Endodermal cell (in vitro differentiated cells): ENCODE measurements around the gene PPIB. TPM values are rescaled to one million over a fixed set of nuclear protein-coding genes. Genes with fewer than 3 reads are reported as not detected.

Experiments used
- DNase-seq: peaks from one replicate; pipeline ENCODE4 v3.0.0-alpha.2; 2017
- H3K27ac ChIP-seq: 2 replicates; pipeline ENCODE4 v1.5.1; 2013; ENCODE audit warnings: mild to moderate bottlenecking, low read depth, low read length, moderate library complexity
- H3K27me3 ChIP-seq: 2 replicates; pipeline ENCODE4 v1.6.1; 2013; ENCODE audit warnings: mild to moderate bottlenecking, low read length, moderate library complexity; ENCODE audit not compliant: insufficient read depth, control insufficient read depth, poor library complexity, severe bottlenecking
- H3K36me3 ChIP-seq: 2 replicates; pipeline ENCODE4 v1.7.0; 2013; ENCODE audit warnings: mild to moderate bottlenecking, low read length, moderate library complexity; ENCODE audit not compliant: control insufficient read depth, insufficient read depth
- H3K4me1 ChIP-seq: one replicate; pipeline ENCODE4 v1.7.0; 2013; ENCODE audit warnings: low read length; ENCODE audit not compliant: control insufficient read depth, insufficient read depth
- H3K4me3 ChIP-seq: 2 replicates; pipeline ENCODE4 v1.5.1; 2013; ENCODE audit warnings: mild to moderate bottlenecking, low read length, moderate library complexity
- H3K9ac ChIP-seq: 2 replicates; pipeline ENCODE4 v1.6.1; 2013; ENCODE audit warnings: mild to moderate bottlenecking, low read length, moderate library complexity; ENCODE audit not compliant: poor library complexity, severe bottlenecking; ENCODE audit errors: extremely low read depth
- H3K9me3 ChIP-seq: 2 replicates; pipeline ENCODE4 v1.6.1; 2013; ENCODE audit warnings: mild to moderate bottlenecking, low read length, moderate library complexity; ENCODE audit not compliant: control insufficient read depth
- H3K27ac Mint-ChIP-seq: 2 replicates; pipeline ENCODE4 v1.8.0; 2020; ENCODE audit warnings: mixed read lengths
- H3K27me3 Mint-ChIP-seq: 2 replicates; pipeline ENCODE4 v1.8.0; 2021; ENCODE audit warnings: mild to moderate bottlenecking, mixed read lengths; ENCODE audit not compliant: insufficient read depth
- H3K36me3 Mint-ChIP-seq: 2 replicates; pipeline ENCODE4 v1.8.0; 2020; ENCODE audit warnings: low read depth, mixed read lengths
- H3K4me1 Mint-ChIP-seq: 2 replicates; pipeline ENCODE4 v1.8.0; 2020; ENCODE audit warnings: mixed read lengths
- H3K4me3 Mint-ChIP-seq: 2 replicates; pipeline ENCODE4 v1.8.0; 2020; ENCODE audit warnings: mild to moderate bottlenecking, moderate library complexity, mixed read lengths
- H3K9me3 Mint-ChIP-seq: 2 replicates; pipeline ENCODE4 v1.8.0; 2020; ENCODE audit warnings: mild to moderate bottlenecking, mixed read lengths
- WGBS, 2 experiments: methylation state at CpG; one replicate each; pipeline versions ENCODE4 v1.1.5 to v1.1.7; 2013; ENCODE audit warnings: missing lambda C conversion rate in 2 of 2, mixed read lengths in 1 of 2; ENCODE audit not compliant: insufficient coverage in 1 of 2, insufficient read length in 1 of 2; 5-methylcytosine and 5-hydroxymethylcytosine counted together
- total RNA-seq, 2 donors: library from RNA; stranded (reverse); fragmentation: NEBNext Ultra II Directional in 1 of 2; extraction: Animal tissue kit (Norgen Biotek cat#: 25700) in 1 of 2; gene quantifications; 2 replicates in 1 of 2; 3 replicates in 1 of 2; pipeline ENCODE4 v1.2.1, GENCODE V29; 2021
- TF ChIP-seq, protein P1 (sequence below): fragments of 200-600 bp; sonication (generic); conservative IDR thresholded peaks from 2 replicates; pipeline ENCODE4 v1.5.0; 2021; ENCODE audit warnings: antibody characterized with exemption, mild to moderate bottlenecking

PPIB gene
- total RNA-seq, 2 donors from 2014 or later, result 551 to 652 TPM

DNA sequence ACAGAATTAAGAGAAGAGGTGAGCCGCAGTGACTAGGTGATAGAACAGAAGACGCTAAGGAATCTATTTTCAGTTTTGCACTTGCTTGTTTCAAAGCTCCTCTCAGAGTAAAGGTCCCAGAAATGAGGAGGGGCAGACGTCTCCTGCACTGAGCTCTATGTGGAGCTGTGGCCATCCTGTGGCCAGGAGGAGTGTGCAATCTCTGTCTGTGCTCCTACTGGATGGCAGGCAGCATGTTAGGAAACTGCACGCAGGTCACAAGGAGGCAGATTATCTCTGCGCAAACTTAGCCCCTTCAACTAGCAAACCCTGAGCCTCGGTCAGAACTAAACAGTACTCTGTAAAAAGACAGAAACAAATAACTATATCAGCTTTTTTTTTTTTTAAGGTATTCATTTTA lies 31.1 kb upstream of the PPIB start:
- peak overlapping the region; percentile 36 for H3K27ac ChIP-seq
- Mint-ChIP-seq H3K4me1 (peaks cover 9% of the 10 kb centered on the region), H3K27ac (peak overlapping the region; percentile 75), H3K4me3 (no peak overlapping the region), H3K36me3 (peaks cover 27% of the 10 kb centered on the region), H3K9me3 (no peaks in the 10 kb centered on the region), H3K27me3 (no peaks in the 10 kb centered on the region)
- H3K4me3 ChIP-seq, result peak overlapping the region; percentile 61
- H3K36me3 ChIP-seq, result peaks cover 18% of the 10 kb centered on the region
- 74 to 81% methylated on average over 3 to 6 of the region's 6 CpGs for WGBS, 2 experiments
- TF ChIP-seq, protein P1, sequence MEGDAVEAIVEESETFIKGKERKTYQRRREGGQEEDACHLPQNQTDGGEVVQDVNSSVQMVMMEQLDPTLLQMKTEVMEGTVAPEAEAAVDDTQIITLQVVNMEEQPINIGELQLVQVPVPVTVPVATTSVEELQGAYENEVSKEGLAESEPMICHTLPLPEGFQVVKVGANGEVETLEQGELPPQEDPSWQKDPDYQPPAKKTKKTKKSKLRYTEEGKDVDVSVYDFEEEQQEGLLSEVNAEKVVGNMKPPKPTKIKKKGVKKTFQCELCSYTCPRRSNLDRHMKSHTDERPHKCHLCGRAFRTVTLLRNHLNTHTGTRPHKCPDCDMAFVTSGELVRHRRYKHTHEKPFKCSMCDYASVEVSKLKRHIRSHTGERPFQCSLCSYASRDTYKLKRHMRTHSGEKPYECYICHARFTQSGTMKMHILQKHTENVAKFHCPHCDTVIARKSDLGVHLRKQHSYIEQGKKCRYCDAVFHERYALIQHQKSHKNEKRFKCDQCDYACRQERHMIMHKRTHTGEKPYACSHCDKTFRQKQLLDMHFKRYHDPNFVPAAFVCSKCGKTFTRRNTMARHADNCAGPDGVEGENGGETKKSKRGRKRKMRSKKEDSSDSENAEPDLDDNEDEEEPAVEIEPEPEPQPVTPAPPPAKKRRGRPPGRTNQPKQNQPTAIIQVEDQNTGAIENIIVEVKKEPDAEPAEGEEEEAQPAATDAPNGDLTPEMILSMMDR, result peak; percentile 41
- H3K4me1 ChIP-seq, result peaks cover 16% of the 10 kb centered on the region
- DNase-seq, result peak; percentile 51
- no peaks in the 10 kb centered on the region for H3K27me3 ChIP-seq
- no peaks in the 10 kb centered on the region for H3K9me3 ChIP-seq
- no peak overlapping the region for H3K9ac ChIP-seq

DNA sequence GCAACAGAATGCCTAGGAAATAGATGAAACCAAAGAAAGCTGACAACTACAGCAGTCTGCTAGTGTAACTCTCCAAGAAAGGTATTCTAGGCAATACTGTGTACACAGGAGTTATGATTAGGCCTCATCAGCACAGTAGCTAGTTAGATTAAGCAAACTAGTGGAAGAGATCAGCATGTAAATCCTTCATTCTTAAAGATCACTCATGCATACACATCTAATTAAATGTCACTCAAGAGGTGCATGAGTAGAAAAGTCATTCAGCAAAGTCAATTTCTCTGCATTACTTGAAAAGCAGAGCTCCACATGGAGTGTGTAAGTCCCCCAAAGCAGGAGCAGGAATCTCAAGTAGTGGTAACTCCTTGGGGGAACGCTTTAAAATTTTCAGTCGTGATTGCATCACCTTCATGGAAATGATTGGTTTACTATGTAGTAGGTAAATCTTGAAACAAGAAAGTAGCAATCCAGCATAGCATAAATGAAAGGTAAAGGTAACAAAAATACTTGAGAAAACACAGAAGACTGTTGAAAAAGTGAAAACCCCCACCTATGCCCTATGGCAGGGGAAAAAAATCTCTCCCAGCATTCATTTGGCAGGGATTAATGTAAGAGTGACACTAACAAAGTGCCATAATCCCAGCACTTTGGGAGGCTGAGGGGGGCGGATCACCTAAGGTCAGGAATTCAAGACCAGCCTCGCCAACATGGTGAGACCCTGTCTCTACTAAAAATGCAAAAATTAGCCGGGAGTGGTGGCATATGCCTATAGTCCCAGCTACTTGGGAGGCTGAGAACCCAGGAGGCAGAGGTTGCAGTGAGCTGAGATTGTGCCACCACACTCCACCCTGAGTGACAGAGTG lies 29.4 kb upstream of the PPIB start:
- no peak overlapping the region for H3K4me3 Mint-ChIP-seq
- Histone ChIP-seq H3K4me3 (peak overlapping the region; percentile 51), H3K4me1 (peaks cover 12% of the 10 kb centered on the region), H3K9ac (no peak overlapping the region), H3K36me3 (peaks cover 28% of the 10 kb centered on the region), H3K9me3 (no peaks in the 10 kb centered on the region), H3K27ac (no peak overlapping the region), H3K27me3 (no peaks in the 10 kb centered on the region)
- WGBS, 2 experiments, result 87 to 91% methylated on average over 5 of the region's 5 CpGs
- TF ChIP-seq, protein P1, result no peak
- H3K4me1 Mint-ChIP-seq, result peaks cover 7% of the 10 kb centered on the region
- H3K9me3 Mint-ChIP-seq, result no peaks in the 10 kb centered on the region
- no peaks in the 10 kb centered on the region for H3K27me3 Mint-ChIP-seq
- no peak overlapping the region for H3K27ac Mint-ChIP-seq
- no peak for DNase-seq
- peaks cover 38% of the 10 kb centered on the region for H3K36me3 Mint-ChIP-seq

DNA sequence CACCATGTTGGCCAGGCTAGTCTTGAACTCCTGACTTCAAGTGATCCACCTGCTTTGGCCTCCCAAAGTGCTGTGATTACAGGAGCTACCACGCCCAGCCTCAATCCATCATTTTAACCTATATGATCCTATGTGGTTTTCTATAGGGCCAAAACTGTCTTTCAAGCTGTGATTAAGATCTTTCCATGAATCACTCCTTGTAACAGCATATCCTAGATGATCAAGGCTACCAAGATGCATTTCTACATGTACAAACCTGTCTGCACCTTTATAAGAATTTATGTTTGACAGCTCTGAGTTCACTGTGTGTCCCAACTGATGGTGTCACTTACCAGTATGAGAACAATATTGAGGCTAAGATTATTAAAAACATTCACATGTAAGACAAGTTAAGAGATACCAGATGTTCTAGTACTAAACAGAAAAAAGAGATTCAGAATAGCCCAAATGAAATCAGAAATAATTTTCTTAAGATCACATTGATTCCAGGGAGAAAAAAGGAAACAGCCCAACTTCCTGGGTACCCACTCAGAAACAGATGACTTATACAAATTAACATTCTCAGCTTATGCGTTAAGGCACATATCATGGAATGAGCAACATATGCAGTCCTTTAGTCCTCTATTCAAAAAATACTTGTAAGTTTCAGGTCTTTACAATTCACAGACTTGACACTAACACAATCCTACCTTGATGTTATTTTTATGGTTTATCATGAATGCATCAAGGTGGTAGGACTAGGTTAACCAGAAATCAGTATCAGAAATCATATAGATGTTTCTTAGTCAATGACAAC lies 24.8 kb upstream of the PPIB start:
- no peak overlapping the region for H3K9ac ChIP-seq
- no peaks in the 10 kb centered on the region for H3K9me3 ChIP-seq
- peaks cover 30% of the 10 kb centered on the region for H3K36me3 ChIP-seq
- no peak overlapping the region for H3K4me3 Mint-ChIP-seq
- no peak for DNase-seq
- H3K27ac ChIP-seq, result no peak overlapping the region
- no peak overlapping the region for H3K4me3 ChIP-seq
- no peaks in the 10 kb centered on the region for H3K4me1 Mint-ChIP-seq
- H3K4me1 ChIP-seq, result peaks cover 7% of the 10 kb centered on the region
- peaks cover 49% of the 10 kb centered on the region for H3K36me3 Mint-ChIP-seq
- H3K27me3 Mint-ChIP-seq, result no peaks in the 10 kb centered on the region
- WGBS, 2 experiments, result 93 to 94% methylated on average over 2 of the region's 2 CpGs
- TF ChIP-seq, protein P1, result no peak
- no peak overlapping the region for H3K27ac Mint-ChIP-seq
- H3K9me3 Mint-ChIP-seq, result no peaks in the 10 kb centered on the region
- H3K27me3 ChIP-seq, result no peaks in the 10 kb centered on the region
